Thyroid gland (tissue), 4 donors: ENCODE results near the gene KANSL1L.

Experiments used
- CTCF ChIP-seq, 6 experiments: fragments of 200-600 bp in 3 of 6; fragments of 450-650 bp in 3 of 6; sonication (generic) in 3 of 6; IDR thresholded peaks; one replicate each; pipeline ENCODE4 v1.5.1; 2016 to 2019; ENCODE audit warnings: antibody characterized with exemption in 6 of 6, mild to moderate bottlenecking in 2 of 6, inconsistent platforms in 1 of 6, moderate library complexity in 1 of 6
- POLR2A ChIP-seq, 2 donors: fragments of 450-650 bp; IDR thresholded peaks; one replicate each; pipeline ENCODE4 v1.6.1; 2017; ENCODE audit warnings: antibody characterized with exemption in 2 of 2, mild to moderate bottlenecking in 2 of 2, moderate library complexity in 1 of 2

- TF ChIP-seq POLR2A (IDR thresholded peaks at IDR 0.05) (no peak), CTCF (IDR thresholded peaks at IDR 0.05) (no peak)
Observed at GRCh38 chr2:210197720-210198119, 26.5 kb upstream of the KANSL1L start.
